Right ventricle myocardium superior (tissue), 1 donor: ENCODE measurements around the gene ADAM12. TPM values are rescaled to one million over a fixed set of nuclear protein-coding genes. Genes with fewer than 3 reads are reported as not detected.

Source experiments
- ATAC-seq: fragments of 200-7000 bp; cut with Tn5 transposase; one replicate; pipeline ENCODE4 v1.9.1; 2020; ENCODE audit warnings: mild to moderate bottlenecking; ENCODE audit not compliant: poor library complexity
- DNase-seq: peaks from one replicate; pipeline ENCODE4 v3.0.0-alpha.2; 2020
- intact Hi-C: fragments of 100-400 bp; cut with DNase I; formaldehyde crosslinking; loops from one replicate; pipeline ENCODE4 v1.11.2; 2022
- total RNA-seq: library from RNA; stranded (reverse); fragmentation: NEBNext Ultra II Directional; extraction: Animal tissue kit (Norgen Biotek cat#: 25700); gene quantifications from one replicate; pipeline ENCODE4 v1.2.1, GENCODE V29; 2021
- donor health status: DM: no; HTN: yes; CAD: no; lungs with severe emphysema.

The ADAM12 gene
- total RNA-seq, 1 donor from 2014 or later = 0.38 TPM

DNA sequence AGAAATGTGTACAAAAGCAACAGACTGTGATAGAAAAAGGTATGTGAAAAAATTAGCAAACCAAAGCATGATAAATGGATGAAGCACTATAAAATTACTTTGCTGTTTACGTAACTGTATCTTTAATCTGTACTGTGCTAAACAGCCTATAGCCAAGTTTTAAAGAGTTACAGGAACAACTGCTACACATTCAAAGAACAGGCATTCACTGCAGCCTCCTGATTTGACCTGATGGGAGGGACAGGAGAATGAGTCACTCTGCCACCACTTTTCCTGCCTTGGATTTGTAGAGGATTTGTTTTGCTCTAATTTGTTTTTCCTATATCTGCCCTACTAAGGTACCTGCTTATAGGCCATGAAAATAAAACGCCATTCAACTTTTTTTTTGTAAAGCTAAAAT lies 375.8 kb downstream of the ADAM12 start:
- ATAC-seq (no peak), DNase-seq (no peak)
- intact Hi-C loops = no loop called here

DNA sequence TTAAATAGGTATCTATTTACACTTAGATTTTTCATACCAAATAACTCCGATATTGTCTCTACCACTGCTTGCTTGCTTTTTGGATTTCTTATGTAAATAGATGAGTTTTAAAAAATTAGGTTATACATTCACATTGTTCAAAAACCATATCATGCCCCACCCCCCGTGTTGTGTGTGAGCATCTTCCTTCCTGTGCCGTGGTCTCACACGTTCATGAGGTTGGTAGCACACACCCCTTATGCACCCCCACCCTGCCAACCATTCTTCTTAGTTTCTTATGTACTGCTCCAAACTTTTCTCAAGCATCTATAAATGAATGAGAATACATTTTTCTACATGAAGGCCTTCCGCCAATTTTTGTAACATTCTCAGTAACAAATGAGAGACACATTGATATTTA lies 376.3 kb downstream of the ADAM12 start:
- DNase-seq (no peak), ATAC-seq (no peak)
- intact Hi-C loops = no loop called here

DNA sequence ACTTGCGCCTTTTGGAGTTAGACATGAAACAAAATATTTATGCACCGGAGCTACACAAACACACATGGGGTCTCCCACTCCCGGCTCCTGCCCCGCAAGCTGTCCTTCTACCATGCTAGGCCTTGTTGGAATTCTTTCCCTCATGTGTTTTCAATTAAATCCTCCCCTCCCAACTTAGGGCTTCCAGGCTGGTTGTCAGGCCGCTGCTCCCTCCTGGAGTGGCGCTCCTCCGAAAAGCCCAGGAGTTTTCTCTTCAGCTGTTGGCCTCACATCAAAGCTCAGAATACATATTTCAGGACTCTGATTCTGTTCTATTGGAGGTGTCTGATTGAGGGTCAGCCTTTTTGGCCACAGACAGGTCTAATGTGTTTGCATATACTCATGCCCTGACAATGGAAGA lies 378.6 kb downstream of the ADAM12 start:
- intact Hi-C loops = no loop called here
- DNase-seq = no peak
- ATAC-seq = no peak

DNA sequence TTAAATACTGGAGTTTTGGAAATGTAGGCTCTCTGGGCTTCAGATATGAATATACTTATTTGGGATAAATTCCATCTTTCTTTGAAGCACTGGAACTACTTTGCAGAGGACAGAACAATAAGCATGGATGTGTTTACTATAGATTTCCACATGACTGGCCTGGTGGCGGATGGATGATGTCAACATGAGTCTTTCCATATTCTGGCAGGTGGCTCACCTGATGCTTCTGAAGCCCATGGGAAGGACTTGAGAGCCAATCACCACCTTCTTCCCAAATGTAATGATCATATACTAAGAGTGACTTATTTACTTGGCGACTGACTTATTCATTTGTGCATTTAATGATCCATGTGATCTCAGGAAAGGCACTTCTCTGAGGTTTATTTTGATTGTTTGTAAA lies 381.4 kb downstream of the ADAM12 start:
- DNase-seq (no peak), ATAC-seq (no peak)
- intact Hi-C loops = no loop called here

DNA sequence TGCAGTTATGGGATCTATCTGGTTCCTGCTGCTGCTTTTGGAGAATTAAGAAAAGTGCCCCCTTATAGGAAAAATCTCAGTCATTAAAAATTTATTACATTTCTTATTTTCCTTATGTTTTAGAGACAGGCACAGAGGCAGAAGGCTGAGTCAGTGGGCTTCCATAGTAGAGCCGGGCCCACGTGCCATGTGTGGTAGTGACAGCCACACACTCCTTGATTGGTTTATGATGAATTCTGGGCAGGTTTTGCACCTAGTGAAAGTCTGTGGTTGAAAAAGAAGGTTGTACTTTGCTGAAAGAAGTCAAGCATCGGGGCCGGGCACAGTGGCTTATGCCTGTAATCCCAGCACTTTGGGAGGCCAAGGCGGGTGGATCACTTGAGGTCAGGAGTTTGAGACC lies 382.0 kb downstream of the ADAM12 start:
- ATAC-seq (no peak), DNase-seq (no peak)
- intact Hi-C loops = no loop called here

DNA sequence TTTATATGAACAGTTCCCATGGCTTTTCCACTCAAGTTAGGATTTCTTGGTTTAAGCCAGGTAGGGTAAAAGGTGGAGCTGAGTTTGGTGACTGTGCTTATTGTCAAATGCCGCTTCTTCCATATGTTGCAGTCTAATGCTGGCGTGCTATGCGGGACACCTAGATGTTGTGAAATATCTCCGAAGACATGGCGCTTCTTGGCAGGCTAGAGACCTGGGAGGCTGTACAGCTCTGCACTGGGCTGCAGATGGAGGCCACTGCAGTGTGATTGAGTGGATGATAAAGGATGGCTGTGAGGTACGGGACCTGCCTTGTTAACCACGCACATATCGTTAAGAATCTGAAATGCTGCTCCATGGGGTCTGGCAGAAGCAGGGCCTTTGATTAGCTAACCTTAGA lies 383.5 kb downstream of the ADAM12 start:
- ATAC-seq = no peak
- intact Hi-C loops = no loop called here
- no peak for DNase-seq

DNA sequence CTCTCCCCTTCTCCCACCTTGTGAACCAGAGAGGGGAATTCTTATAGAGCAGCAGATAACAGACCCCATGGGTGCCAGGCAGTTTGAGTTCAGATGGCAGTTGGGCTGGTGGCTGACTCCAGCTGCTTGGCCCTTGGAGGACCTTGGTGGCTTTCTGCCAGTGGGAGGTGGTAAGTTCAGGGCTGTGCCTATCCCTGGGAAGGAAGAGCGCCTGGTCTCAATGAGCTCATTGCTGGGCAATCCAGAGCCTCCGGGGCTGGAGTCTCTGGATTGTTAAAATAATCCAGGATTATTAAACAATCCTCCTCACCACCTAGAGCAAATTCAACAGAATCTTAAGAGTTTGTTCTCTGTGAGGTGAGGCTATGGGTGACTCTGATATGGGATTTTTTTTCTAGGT lies 386.7 kb downstream of the ADAM12 start:
- ATAC-seq = no peak
- intact Hi-C loops = no loop called here
- no peak for DNase-seq

DNA sequence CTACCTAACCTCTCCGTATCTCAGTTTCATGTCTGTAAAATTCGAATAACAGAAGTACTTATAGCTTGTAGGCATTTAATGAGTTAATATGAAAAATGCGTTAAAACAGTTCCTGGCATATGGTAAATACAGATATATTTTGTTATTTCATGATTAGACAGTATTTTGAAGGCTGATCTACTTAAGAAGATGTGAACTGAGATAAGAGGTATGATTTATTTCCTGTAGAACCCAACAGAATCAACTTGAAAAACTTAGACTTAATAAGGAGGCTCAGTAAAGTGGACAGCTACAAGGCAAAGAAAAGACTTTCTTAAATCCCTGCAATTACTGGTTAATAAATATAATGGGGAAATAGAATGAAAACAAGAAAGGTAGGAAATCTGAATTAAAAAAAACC lies 388.6 kb downstream of the ADAM12 start:
- DNase-seq (no peak), ATAC-seq (no peak)
- intact Hi-C loops = no loop called here

DNA sequence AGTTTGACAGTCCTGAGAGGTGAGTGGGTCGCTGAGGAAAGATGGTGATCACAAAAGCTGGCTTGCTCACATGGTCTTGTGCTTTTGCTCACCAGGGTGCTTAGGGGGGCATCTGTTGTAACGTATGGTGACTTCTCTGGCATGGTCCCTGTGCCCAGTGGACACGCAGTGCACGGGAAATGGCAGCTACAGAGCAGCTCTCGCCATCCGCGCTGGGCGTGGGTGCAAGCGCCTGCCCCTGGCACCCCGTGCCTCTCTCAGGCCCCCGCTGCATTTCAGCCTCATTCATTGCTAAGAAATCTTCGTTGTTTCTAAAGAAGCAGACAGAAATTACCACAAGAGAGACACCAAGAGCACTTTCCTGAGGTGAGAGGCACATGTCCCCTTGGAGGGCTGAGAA lies 390.7 kb downstream of the ADAM12 start:
- intact Hi-C loops = no loop called here
- no peak for DNase-seq
- no peak for ATAC-seq

DNA sequence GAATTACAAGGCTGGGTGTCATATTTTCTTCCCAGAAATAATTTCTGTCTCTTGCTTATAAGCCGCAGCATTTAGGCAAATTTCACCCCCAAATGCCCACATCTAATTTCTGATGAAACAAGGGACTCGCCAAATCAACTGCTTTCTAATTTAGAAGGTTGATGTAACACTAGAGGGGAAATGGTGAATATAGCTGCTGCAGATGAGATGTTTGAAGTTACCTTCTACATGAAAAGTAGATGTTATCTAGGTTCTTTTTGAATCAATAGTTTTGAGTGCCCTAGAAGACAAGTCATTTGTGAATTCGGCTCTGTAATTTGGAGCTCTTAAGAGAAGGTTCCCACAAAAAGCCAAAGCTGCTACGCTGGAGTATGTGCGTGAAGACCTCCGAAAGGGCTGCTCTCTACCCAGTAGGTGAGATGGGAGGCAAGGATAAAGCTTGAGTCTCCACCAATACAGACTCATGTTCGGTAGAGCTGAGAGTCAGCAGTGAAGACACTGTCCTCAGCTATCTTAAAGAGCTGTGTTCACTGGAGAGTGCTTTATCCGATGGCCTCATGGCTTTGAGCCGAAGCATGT lies 392.5 kb downstream of the ADAM12 start:
- no peak for DNase-seq
- no peak for ATAC-seq
- intact Hi-C loops = no loop called here

DNA sequence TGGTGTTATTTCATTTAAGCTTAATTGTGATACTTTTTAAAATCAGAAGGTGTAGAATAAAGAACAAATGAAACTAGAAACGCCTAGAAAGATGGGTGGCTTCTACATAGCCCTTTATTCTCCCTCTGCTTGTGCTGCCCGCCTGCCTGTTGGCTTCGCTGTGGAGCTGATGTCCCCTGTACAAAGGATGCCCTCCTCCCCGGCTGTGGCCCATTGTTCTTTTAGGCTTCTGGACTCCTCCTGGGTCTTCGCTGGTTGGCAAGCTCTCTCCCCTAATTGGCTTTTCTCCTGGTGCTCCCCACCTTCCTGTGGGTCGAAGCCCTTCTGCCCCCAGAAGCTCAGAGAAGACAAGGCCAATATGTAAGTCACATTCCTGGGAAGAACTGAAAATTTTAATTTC lies 393.7 kb downstream of the ADAM12 start:
- ATAC-seq = no peak
- DNase-seq = no peak
- intact Hi-C loops = no loop called here

DNA sequence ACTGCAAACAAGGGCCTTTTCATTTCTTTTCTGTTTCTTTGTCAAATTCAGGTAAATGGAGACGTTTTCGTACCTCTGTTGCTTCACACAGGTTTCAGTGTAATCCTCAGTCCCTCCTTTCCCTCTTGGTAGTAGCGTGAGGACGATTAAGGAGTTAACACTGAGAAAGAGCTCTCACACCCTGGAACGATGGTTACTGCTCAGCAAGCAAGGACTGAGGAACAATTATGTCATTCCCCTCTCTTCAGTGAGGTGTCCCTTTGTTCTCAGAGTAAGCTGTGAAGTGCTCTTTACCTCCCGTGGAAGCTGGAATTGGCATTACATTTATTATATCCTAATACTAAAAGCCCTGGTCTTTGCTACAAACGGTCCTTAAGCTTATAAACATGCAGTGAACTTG lies 396.0 kb downstream of the ADAM12 start:
- DNase-seq (no peak), ATAC-seq (no peak)
- intact Hi-C loops = no loop called here

DNA sequence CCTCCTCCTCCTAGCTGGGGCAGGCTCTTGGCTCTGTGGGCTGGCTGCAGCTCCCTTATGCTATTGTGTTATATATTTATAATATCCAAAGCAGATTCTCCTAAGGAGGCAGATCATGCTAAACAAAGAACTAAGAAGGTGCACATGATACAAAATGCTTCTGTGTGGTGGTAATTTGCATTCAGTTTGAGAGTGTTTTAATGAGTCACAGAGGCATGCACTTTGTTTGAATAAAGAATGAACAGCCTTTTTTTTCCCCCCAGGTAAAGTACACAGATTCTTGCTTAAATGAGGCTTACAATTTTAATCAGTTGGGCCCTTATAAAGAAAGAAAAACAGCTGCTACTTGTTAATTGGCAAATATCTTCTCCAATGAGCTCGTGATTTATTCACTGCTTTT lies 396.9 kb downstream of the ADAM12 start:
- intact Hi-C loops = no loop called here
- ATAC-seq = no peak
- DNase-seq = no peak

DNA sequence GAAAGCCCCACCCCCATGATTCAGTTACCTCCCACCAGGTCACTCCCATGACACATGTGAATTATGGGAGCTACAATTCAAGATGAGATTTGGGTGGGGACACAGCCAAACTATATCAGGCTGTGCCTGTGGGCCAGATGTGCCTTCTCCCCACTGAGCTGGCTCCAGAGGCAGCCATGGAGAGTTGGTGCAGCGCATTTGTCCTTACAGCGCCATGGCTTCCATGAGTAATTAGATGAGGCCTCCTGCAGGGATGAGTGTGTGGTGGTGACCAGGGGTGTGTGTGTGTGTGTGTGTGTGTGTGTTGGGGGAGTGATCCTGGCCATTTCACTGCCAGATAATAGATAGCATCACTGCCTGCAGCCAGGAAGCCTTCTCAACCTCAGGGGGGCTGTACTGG lies 397.3 kb downstream of the ADAM12 start:
- DNase-seq (no peak), ATAC-seq (no peak)
- intact Hi-C loops = no loop called here

DNA sequence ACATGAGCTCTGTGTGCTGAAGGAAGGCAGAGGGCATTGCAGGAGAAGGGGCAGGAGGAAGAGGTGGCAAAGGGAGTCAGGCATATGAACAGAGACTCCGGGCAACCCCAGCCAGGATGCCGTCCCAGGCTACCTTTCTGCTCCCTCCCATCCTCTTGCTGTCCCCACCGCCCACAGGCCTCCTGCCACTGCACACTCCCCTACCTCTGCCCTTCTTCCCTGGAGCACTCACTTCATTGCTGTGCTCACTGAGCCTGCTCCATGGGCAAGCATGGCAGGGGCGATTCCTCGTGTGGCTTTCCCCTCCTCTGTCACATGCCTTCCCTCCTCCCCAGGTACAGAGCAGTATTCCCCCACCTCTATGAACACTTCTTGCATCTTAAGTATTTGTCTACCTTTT lies 398.5 kb downstream of the ADAM12 start:
- no peak for ATAC-seq
- DNase-seq = no peak
- intact Hi-C loops = loop anchor here (10.0 kb wide), 2 partner anchors 315 to 1865 kb away; no protein-coding TSS in a partner anchor

DNA sequence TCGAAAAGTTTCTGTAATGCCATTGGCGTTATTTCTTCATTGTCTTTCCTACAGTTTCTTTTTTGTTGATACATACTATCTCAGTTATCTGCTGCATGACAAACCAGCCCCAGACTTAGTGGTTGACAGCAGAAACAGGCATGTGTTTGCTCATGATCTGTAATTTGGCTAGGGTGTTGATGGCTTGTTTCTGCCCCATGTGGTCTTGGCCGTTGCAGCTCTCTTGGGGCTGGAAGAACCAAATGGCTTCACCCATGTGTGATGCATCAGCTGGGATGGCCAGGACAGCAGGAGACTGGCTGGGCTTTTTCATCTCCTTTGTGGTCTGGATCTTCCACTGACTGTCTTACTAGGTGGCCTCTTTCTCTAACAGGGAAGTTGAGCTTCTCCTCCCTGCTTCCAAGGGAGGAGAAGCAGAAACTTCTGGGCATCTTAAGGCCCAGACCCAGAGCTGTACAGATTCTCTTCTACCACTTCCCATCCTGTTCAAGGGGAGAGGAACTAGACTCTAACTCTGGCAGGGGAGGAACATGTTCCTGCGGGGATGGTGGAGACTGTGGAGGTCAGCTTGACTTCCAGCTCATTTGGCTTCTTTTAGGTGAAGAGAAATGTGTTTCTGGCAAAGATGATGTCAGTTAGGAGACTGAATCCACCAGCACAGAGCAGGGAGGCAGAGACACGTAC lies 402.6 kb downstream of the ADAM12 start:
- intact Hi-C loops = loop anchor here (10.0 kb wide), 2 partner anchors 319 to 1869 kb away; no protein-coding TSS in a partner anchor
- DNase-seq (no peak), ATAC-seq (no peak)

DNA sequence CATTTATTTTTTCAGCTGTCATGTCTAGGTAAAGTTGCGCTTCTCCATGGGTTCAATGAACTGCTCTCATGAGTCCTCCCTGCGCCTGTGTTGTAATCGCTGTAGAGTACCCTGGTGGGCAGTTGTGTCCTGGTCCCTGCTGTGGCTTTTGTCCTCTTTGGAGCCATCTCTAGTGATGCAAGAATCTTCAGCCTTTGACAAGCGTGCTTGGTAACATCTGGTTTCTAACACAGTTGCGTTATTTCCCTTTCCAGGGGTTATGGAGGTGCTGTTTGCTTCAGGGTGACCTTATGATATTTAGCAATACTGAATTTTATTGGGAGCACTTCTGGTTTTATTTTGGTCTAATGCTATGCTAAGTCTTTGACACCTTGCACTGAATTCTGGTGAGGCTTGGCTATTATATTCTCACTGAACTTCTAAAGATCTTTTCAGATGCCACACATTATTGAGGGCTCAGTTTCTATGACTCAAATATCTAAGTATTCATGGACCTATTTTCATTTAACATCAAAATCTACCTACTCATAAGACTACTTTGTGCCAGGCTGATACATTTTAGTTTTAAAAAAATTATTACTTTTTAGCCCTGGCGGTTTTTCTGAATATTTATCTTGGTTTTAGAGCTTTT lies 403.3 kb downstream of the ADAM12 start:
- no peak for ATAC-seq
- intact Hi-C loops = loop anchor here (5.0 to 10.0 kb wide), 5 partner anchors 113 to 1870 kb away; partner anchors contain the start of gene ADAM12

DNA sequence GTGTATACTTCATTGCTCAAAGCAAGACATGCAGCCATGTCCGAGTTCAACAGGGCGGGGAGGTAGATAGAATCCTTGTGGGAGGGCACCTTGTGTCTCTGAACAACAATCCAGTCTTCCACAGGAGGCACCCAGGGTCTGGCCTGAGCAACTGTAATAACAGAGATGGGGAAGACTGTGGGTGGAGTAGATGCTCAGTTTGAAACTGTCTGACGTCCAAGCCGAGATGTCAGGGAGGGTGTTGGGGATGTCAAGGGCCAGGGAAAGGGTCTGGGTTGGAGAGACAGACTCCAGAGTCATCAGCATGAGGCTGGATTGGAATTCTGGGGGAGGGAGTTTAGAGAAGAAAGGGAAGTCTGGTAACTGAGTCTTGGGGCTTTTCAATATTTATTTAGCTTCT lies 403.9 kb downstream of the ADAM12 start:
- ATAC-seq (no peak), DNase-seq (no peak)
- intact Hi-C loops = loop anchor here (5.0 to 10.0 kb wide), 5 partner anchors 112 to 1870 kb away; partner anchors contain the start of gene ADAM12

More for the DNA sequence above, 403.3 kb downstream of the ADAM12 start:
- DNase-seq = no peak

DNA sequence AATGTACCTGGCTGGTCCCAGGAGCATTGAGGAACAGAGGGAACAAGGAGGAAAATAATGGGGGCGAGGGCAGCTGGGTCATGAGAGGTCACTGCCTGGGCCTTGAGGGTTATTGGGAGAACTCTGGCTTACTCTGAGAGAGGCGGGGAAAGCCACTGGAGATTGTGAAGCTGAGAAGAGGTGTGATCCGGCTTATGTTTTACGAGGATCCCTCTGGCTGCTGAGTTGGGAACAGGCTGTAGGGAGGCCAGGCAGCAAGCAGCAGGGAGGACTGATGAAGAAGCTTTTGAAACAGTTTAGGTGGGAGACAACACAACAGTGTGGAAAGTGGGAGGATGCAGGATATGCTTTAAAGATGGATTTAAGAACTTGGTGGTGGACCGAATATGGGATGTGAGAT lies 404.6 kb downstream of the ADAM12 start:
- ATAC-seq (no peak), DNase-seq (no peak)
- intact Hi-C loops = loop anchor here (2.0 to 10.0 kb wide), 6 partner anchors 111 to 1871 kb away; partner anchors contain the start of gene ADAM12

DNA sequence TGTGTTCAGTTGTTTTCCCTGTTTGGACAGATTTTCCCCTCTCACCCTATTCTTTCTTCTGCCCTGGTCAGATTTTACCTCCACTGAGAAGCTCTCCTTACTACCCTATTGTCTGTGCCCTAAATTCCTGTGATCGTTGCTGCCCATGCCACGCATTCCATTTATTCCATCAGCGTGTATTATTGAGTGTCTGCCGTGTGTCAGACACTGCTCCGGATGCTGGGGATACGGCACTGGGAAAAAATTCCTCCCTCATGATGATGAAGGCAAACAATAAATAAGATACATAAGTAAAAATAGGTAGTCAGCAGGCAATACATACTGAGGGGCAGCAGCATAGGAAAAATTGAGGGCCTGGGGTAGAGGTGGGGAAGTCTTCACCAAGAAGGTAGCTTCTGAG lies 405.1 kb downstream of the ADAM12 start:
- intact Hi-C loops = loop anchor here (2.0 to 10.0 kb wide), 6 partner anchors 111 to 1872 kb away; partner anchors contain the start of gene ADAM12
- DNase-seq (no peak), ATAC-seq (no peak)
